Measurements from ENCODE around the gene AIG1. TPM values are rescaled to one million over a fixed set of nuclear protein-coding genes. Genes with fewer than 3 reads are reported as not detected.

The AIG1 gene
- polyA plus RNA-seq, 1 of the 3 experiments (the other 2 are of a cell fraction) = 36.8 TPM

GRCh38 chr6:143333081-143333480 is 272.4 kb downstream of the AIG1 start:
- no peak overlapping the region for H3K4me2 ChIP-seq
- no peaks in the 10 kb centered on the region for H3K27me3 ChIP-seq (ENCODE audit: insufficient read depth)
- peaks cover 14% of the 10 kb centered on the region for H3F3A ChIP-seq (replicated peaks; ENCODE audit: insufficient read depth)
- H3K9ac ChIP-seq = no peak overlapping the region
- no peaks in the 10 kb centered on the region for H3K79me2 ChIP-seq (ENCODE audit: insufficient read depth)
- H4K20me1 ChIP-seq (ENCODE audit: insufficient read depth) = no peaks in the 10 kb centered on the region
- TF ChIP-seq GABPA (IDR thresholded peaks at IDR 0.05; ENCODE audit: low read depth) (no peak), PBX3 (IDR thresholded peaks at IDR 0.05) (no peak), IRF3 (IDR thresholded peaks at IDR 0.05; ENCODE audit: low read depth, low read length) (no peak), MAX (IDR thresholded peaks at IDR 0.05; ENCODE audit: low read depth) (no peak), FOXJ3 (CRISPR knock-in tag; IDR thresholded peaks at IDR 0.05) (no peak), TAF1 (IDR thresholded peaks at IDR 0.05; ENCODE audit: borderline replicate concordance, low read depth, low read length) (no peak), POLR2AphosphoS5 (IDR thresholded peaks at IDR 0.05; ENCODE audit: low read depth, low read length) (no peak), CHD2 (IDR thresholded peaks at IDR 0.05; ENCODE audit: low read length, partially characterized antibody) (no peak), TEAD4 (IDR thresholded peaks at IDR 0.05; ENCODE audit: borderline replicate concordance, insufficient read depth) (no peak), RFX5 (IDR thresholded peaks at IDR 0.05; ENCODE audit: low read length) (no peak), RXRA (IDR thresholded peaks at IDR 0.05; ENCODE audit: borderline replicate concordance, low read depth) (no peak), SMC3 (IDR thresholded peaks at IDR 0.05; ENCODE audit: low read depth, low read length) (no peak)
- H3K4me1 ChIP-seq (ENCODE audit: control insufficient read depth in 1 of 2, insufficient read depth in 2 of 2, low read depth in 1 of 2, low read length in 1 of 2) = no peaks in the 10 kb centered on the region
- no peaks in the 10 kb centered on the region for H3K9me3 ChIP-seq
- ChIA-PET POLR2A (no interaction called here), CTCF (no interaction called here)
- no peak overlapping the region for H3K4me3 ChIP-seq (ENCODE audit: low read depth in 2 of 2, low read length in 1 of 2)
- H2AFZ ChIP-seq (ENCODE audit: low read depth) = no peak overlapping the region
- no peak for DNase-seq
- peaks cover 0 to 7% of the 10 kb centered on the region in 2 experiments for H3K36me3 ChIP-seq (replicated peaks in 1 of 2; ENCODE audit: control insufficient read depth in 1 of 2, insufficient read depth in 2 of 2, low read length in 1 of 2)
- H3K9me2 ChIP-seq = no peaks in the 10 kb centered on the region
- WGBS (ENCODE audit: low lambda C conversion rate) = 88% methylated on average over 2 of the region's 2 CpGs
- H3K27ac ChIP-seq (ENCODE audit: low read depth in 2 of 2, low read length in 1 of 2) = no peak overlapping the region

GRCh38 chr6:143333749-143334520 is 273.2 kb downstream of the AIG1 start:
- ChIA-PET CTCF (no interaction called here), POLR2A (no interaction called here)
- 90% methylated on average over 6 of the region's 7 CpGs for WGBS (ENCODE audit: low lambda C conversion rate)
- no peak overlapping the region for H2AFZ ChIP-seq (ENCODE audit: low read depth)
- H3F3A ChIP-seq (replicated peaks; ENCODE audit: insufficient read depth) = peaks cover 11% of the 10 kb centered on the region
- no peaks in the 10 kb centered on the region for H3K9me3 ChIP-seq
- H3K36me3 ChIP-seq (replicated peaks in 1 of 2; ENCODE audit: control insufficient read depth in 1 of 2, insufficient read depth in 2 of 2, low read length in 1 of 2) = peaks cover 0 to 9% of the 10 kb centered on the region in 2 experiments
- no peak overlapping the region for H3K4me3 ChIP-seq (ENCODE audit: low read depth in 2 of 2, low read length in 1 of 2)
- H3K9me2 ChIP-seq = no peaks in the 10 kb centered on the region
- no peak overlapping the region for H3K27ac ChIP-seq (ENCODE audit: low read depth in 2 of 2, low read length in 1 of 2)
- DNase-seq = no peak
- no peak overlapping the region for H3K4me2 ChIP-seq
- H4K20me1 ChIP-seq (ENCODE audit: insufficient read depth) = no peaks in the 10 kb centered on the region
- H3K27me3 ChIP-seq (ENCODE audit: insufficient read depth) = no peaks in the 10 kb centered on the region
- H3K9ac ChIP-seq = no peak overlapping the region
- H3K4me1 ChIP-seq (ENCODE audit: control insufficient read depth in 1 of 2, insufficient read depth in 2 of 2, low read depth in 1 of 2, low read length in 1 of 2) = no peaks in the 10 kb centered on the region
- H3K79me2 ChIP-seq (ENCODE audit: insufficient read depth) = no peaks in the 10 kb centered on the region
- TF ChIP-seq TAF1 (IDR thresholded peaks at IDR 0.05; ENCODE audit: borderline replicate concordance, low read depth, low read length) (no peak), CHD2 (IDR thresholded peaks at IDR 0.05; ENCODE audit: low read length, partially characterized antibody) (no peak), MEF2A (IDR thresholded peaks at IDR 0.05; ENCODE audit: borderline replicate concordance, low read depth) (no peak), JUND (IDR thresholded peaks at IDR 0.05) (no peak), YY1 (IDR thresholded peaks at IDR 0.05; ENCODE audit: low read depth) (no peak), RFX5 (IDR thresholded peaks at IDR 0.05; ENCODE audit: low read length) (no peak), FOSL2 (IDR thresholded peaks at IDR 0.05; ENCODE audit: borderline replicate concordance, low read depth) (no peak), REST (IDR thresholded peaks at IDR 0.05; ENCODE audit: low read depth, low read length) (no peak), TEAD4 (IDR thresholded peaks at IDR 0.05; ENCODE audit: borderline replicate concordance, insufficient read depth) (no peak), NRF1 (IDR thresholded peaks at IDR 0.05; ENCODE audit: low read depth, low read length) (no peak), CTCF (IDR thresholded peaks at IDR 0.05) (no peak), TCF12 (IDR thresholded peaks at IDR 0.05) (no peak)
